Measurements from ENCODE around the gene LLGL2. TPM values are rescaled to one million over a fixed set of nuclear protein-coding genes. Genes with fewer than 3 reads are reported as not detected.
"Not testable (repeated sequence)": the region's sequence is repeated elsewhere in the genome, so short reads cannot be mapped to it uniquely, and the experiment has no call there.

LLGL2 gene
- total RNA-seq, 1 experiment from 2014 or later = 4.5 TPM

GRCh38 chr17:75506134-75506533 is 19.4 kb upstream of the LLGL2 start:
- DNase-seq (ENCODE audit: low read depth) = no peak

- no peak for DNase-seq (ENCODE audit: low read depth)
Observed at GRCh38 chr17:75506888-75507287, 18.6 kb upstream of the LLGL2 start.

GRCh38 chr17:75507733-75508719 is 17.5 kb upstream of the LLGL2 start:
- DNase-seq (ENCODE audit: low read depth) = no peak

GRCh38 chr17:75508931-75509361 is 16.6 kb upstream of the LLGL2 start:
- DNase-seq (ENCODE audit: low read depth) = no peak

- DNase-seq (ENCODE audit: low read depth) = no peak
Observed at GRCh38 chr17:75509528-75510258, 15.8 kb upstream of the LLGL2 start.

- DNase-seq (ENCODE audit: low read depth) = no peak
Observed at GRCh38 chr17:75511270-75511609, 14.3 kb upstream of the LLGL2 start.

- peak; percentile 46 for DNase-seq (ENCODE audit: low read depth)
Observed at GRCh38 chr17:75511610-75512575, 13.6 kb upstream of the LLGL2 start.

GRCh38 chr17:75512926-75513640 is 12.4 kb upstream of the LLGL2 start:
- DNase-seq (ENCODE audit: low read depth) = peak; percentile 40

GRCh38 chr17:75513641-75514000 is 11.9 kb upstream of the LLGL2 start:
- DNase-seq (ENCODE audit: low read depth) = no peak

GRCh38 chr17:75514299-75514918 is 11.1 kb upstream of the LLGL2 start:
- DNase-seq (ENCODE audit: low read depth) = peak; percentile 88

GRCh38 chr17:75514919-75515495 is 10.5 kb upstream of the LLGL2 start:
- DNase-seq (ENCODE audit: low read depth) = peak; percentile 59

GRCh38 chr17:75515496-75516254 is 9.8 kb upstream of the LLGL2 start, which contains the start of gene CASKIN2:
CASKIN2 (minus strand) TSS chr17:75515537; CDS start chr17:75513804, 1,733 bp downstream.
- DNase-seq (ENCODE audit: low read depth) = peak; percentile 86

- peak; percentile 87 for DNase-seq (ENCODE audit: low read depth)
Observed at GRCh38 chr17:75516255-75516618, 9.3 kb upstream of the LLGL2 start, which contains the start of gene TSEN54. TSEN54 (plus strand) TSS chr17:75516528; CDS start chr17:75516561, 33 bp downstream.

GRCh38 chr17:75516619-75517296 is 8.7 kb upstream of the LLGL2 start:
- DNase-seq (ENCODE audit: low read depth) = peak; percentile 37

GRCh38 chr17:75517297-75517865 is 8.1 kb upstream of the LLGL2 start:
- DNase-seq (ENCODE audit: low read depth) = no peak

GRCh38 chr17:75518201-75518600 is 7.3 kb upstream of the LLGL2 start:
- DNase-seq (ENCODE audit: low read depth) = no peak

GRCh38 chr17:75518983-75519537 is 6.4 kb upstream of the LLGL2 start:
- no peak for DNase-seq (ENCODE audit: low read depth)

GRCh38 chr17:75520413-75520812 is 5.1 kb upstream of the LLGL2 start:
- DNase-seq (ENCODE audit: low read depth) = not testable (repeated sequence)
